NCI-H1092 treated with DMSO at 0.1 percent for 48 hours (cell line): ENCODE data around the gene NPAS3.

Experiments
- DNase-seq: peaks from one replicate; lab custom pipeline; 2025; lab: John Stamatoyannopoulos, UW

The NPAS3 gene

DNA sequence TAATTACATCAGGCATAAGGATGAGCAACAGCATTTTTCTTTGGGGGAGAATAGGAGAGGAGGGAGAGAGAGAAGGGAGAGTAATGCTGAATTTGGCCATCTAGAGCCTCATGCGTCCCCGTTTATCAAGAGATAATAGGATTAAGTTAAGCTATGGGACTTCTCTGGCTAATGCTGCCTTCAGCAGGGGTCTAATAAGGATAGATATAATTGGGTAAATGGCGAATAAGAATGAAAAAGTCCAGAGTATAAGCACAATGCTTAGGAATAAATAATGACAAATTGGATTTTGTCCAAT is 542.2 kb downstream of the NPAS3 start:
- DNase-seq, result no peak

DNA sequence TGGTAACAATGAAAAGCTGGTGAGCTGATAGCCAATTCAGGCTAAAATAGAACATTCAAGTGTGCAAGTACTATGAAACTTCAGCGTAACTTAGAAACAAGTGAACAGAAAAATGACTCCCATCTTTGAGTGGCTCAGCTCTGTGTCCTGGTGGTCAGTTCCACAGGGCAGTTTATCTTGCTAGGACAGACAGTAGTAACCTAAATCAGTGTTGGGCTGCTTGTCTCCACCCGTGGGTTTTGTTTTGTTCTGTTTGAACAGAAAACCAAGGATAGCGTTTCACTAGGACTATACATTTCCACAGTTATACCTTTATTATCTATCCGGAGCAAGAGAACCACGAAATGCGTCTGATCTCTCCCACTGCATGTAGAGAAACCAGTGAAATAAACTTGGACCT is 544.4 kb downstream of the NPAS3 start:
- no peak for DNase-seq

DNA sequence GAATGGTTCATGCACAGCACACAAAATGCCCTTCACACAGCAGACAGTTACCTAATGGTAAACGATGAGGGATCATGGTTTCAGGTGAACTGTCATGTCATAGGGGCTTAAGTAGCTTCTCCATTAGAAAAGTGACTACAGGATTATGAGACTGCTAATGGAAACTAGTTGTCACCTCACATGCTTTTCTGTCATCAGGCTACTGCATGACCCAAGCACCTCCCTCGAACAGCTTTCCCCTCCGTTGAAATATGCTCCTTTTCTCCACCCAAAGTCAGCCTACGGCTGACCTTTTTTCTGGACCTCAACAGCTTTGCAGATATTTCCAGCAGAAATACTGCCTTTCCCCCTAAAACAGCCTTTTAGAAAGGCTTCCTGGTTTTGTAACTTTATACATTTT is 544.9 kb downstream of the NPAS3 start:
- DNase-seq, result no peak

DNA sequence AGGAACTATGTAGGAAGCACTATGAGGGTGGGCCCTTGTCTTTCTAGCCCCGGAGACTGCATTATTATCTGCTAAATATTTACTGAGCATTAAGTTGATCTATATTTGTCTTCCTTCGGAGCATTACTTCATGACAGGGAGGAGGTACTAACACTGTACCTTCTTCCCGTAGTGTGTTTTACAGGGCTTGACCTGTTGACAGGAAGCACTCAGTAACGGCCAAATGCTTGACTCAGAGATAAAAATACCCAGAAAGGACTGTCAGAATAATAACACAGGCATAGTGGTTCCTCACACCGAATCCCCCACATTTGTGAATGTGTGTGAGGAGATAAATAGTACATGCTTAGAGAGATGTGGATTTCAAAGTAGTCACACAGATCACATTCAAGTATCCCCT is 545.6 kb downstream of the NPAS3 start:
- no peak for DNase-seq

DNA sequence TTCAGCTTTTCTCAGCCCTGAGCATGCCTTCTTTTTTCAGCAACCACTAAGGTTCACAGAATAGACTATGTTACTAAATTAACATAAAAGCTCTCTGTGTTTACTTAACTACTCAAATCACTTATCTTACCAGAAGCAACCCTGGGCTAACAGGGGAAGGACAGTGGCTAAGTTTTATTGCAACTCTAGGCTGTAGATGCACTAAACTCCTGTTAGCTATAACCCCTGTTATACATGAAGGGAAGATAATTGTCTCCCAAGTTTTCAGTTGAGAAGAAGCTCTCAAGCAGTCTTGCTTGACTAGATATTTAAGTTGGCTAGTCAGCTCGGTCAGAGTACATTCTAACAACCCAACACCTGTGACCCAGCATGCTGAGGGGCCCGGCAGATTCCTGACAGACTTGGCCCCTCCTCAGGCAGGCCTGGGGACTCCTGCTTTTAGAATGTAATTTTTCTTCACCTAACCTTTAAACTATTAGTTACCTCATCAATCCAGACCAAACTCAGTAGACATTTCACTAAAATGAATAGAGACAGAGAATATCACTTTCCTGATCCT is 547.7 kb downstream of the NPAS3 start:
- no peak for DNase-seq

DNA sequence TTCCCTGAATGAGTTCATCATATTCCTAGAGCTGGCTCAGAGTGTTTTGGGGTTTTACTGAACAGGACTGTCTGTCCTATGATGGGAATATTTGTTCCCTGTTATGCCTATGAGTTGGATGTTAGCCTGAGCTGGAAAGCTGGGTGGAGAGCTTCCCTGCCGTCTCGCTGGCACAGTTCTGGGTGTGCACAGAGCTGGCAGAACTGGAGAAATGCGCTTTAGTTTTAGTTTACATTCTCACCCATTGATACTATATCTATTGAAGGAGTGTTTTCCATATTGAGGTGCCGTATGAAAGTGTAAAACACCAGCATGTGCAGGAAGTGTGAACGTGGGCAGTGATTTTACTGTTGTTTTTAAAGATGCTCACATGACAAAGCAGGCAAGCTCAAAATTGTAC is 549.9 kb downstream of the NPAS3 start:
- DNase-seq, result no peak

DNA sequence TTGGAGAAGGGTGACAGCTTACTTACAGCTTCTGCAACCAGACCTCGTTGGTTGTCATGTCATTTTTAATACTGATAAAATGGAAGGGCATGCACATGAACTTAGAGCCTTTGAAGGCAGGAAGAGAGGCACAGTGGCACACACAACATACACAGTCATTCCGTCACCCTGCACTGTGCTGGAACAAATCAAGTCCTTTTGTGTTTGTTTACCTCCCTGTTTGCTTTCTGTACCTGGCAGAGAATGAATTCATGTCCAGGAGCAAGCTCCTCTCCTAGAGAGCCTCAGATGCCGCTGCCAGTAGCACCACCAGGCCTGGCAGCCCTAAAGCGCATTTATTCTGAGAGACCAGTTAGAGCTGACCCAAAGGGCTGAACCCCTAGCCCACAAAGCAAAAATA is 551.9 kb downstream of the NPAS3 start:
- peak; percentile 14 for DNase-seq

DNA sequence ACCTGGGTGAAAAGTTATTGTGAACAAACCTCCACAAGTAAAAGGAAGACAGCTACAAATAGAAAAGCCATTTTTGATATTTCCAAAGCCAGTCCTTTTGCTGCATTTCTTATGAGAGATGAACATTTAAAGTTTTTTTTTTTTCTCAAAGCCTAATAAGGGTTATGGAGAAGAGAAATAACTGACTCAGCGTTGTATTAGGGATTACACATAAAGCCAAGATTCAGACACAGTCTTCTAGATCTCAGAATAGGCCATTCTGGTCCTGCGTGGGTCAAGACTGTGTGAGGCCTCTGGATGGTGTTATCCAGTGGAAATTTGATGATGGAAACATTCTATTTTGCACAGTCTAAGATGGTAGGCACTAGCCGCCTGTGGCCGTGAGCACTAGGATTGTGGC is 552.4 kb downstream of the NPAS3 start:
- DNase-seq, result no peak

DNA sequence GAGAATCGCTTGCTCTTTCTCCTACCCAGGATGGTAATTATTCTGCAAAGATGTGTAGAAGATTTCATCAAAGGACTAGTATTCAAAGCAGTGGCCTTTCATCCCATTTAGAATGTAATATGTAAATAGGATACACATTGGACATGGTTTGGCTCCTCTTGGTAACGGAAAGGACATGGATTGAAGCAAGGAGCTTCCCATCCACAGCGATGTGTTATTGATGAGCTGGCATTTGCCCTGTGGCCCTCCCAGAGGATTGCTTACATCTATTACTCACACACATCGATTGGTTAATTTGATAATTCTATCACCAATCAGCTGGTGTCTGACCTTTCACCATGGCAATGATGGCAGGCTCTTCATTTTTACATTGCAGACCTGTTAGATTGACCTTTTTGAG is 553.8 kb downstream of the NPAS3 start:
- DNase-seq, result no peak

DNA sequence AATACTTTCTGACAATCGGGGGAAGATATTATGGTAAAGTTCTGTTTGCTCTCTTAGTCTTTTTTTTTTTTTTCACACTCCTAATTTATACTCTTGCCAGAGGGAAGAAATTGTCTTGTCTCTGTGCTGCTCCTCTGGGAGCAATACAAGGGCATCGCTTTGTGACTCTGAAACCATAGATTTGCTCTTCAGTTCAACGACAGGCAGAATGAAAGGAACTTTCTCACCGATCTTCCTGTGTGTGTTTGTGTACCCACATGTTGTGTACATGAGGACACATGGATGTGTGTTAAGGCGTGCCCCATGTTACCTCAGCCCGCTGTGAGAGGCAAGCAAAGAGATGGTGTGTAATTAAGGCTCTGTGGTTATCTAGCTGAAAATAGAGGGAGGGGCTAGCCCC is 554.6 kb downstream of the NPAS3 start:
- DNase-seq, result no peak

DNA sequence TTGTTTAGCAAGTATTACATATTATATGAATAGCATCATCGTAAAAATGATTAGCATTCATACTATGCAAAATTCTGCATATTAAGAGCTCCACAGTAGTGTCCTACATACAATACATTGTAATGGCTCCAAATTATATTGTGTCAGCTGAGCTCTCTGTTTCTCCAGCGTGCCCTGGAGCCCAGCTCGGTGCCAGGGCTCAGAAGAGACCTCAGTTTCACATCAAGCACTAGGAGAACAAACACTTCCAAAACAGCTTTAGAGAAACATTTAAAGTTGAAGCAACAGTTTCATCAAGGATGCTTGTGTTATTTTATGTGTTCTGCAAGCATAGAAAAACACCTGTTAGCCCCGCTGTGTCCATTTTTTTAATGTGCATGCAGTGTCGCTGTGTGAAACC is 555.3 kb downstream of the NPAS3 start:
- DNase-seq, result no peak

DNA sequence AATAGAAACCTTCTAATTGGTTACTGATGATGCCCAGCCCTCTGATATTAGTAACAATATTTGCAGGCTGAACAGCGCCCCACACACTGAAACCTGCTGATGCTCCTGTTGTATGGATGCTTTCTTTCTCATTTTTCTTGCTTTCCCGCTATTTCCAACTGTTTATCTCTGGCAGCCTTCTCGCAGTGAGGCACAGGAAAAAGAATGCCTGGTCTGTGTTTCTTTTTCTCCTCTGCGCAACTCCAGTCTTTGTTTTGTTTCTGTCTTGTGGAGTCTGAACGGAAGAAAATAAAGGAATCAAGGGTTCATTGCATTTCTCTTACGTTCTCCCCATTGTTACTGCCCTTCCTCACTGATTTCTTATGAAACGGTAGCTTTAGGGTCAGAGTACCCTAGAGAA is 561.0 kb downstream of the NPAS3 start:
- no peak for DNase-seq

DNA sequence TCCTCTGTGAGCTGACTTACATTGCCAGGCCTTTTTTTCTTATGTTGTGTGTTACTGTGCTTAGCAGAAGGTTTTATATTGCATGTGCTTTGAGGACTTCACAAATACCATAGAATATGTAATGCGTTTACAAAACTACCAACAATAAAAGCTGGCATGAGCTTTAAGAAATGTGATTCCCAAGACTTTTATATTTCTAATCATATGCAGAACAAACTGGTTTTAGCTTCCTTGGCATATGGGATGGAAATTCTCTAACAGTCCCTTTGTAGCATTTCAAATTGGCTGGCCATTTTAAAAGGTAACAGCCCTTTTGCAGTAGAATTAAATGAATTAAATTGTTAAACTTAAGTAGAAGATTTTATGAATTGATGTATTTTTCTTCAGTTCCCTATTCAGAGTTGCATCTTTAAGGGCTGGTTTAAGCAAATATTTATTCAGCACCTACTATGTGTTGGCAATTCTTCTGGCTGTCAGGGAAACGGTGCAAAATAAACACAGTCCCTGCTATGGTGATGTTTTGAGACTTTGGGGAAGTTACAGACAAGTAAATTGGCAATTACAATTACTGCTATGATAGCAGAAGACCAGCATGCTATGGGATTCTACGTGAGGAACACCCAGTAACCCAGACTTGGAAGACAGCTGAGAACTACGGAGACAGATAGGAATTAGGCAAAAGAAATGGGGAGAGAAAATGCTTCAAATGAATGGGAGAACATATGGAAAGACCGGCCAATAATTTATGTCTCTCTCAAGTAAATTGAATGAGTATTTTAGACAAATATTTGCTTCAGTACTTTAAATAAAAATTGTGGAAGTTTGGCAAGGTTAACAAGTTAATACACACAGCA is 565.8 kb downstream of the NPAS3 start:
- no peak for DNase-seq

DNA sequence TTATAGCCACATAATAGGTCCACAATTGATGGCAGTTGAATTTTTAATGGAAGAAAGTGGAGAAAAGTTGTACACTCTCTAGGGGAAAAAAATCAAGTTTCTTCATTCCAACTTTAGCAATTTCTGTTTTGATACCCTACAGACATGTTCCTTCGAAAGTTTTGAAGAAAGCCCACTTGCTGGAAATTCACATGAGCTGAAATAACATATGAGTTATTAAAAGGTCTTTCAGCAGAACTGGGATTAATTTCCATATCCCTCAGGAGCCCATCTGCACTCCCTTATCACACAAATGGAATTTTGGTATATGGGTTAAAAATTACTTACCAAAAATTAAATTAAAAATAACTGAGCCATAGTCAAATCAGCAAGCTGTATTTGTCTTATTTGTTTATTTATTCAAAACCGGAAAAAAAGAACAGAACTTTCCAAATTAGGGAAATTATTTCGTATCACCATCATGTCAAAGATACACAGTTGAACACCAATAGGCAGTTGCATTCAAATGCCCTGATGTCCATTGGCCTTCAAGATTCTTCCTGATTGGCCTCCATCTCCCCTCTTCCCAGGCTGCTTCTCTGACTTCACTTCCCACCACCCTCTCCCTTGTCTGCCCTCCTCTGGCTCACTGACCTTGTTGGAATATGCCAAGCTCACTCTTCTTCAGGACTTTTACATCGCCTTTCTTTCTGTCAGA is 566.7 kb downstream of the NPAS3 start:
- DNase-seq, result no peak

DNA sequence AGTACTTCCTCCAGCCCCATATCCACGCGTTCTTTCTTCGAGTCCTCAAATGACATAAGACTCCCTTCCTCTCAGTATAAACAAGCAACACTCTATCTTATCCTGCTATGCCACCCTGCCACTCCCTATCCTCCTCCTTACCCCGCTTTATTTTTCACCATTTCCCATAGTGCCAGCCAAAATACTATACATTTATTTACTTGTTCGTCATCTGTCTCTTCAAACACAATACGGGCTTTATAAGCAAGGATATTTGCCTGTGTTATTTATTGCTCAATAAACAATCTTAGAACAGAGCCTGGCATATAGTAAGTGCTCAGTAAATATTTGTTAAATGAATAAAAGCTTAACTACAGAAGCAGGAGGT is 567.3 kb downstream of the NPAS3 start:
- no peak for DNase-seq

DNA sequence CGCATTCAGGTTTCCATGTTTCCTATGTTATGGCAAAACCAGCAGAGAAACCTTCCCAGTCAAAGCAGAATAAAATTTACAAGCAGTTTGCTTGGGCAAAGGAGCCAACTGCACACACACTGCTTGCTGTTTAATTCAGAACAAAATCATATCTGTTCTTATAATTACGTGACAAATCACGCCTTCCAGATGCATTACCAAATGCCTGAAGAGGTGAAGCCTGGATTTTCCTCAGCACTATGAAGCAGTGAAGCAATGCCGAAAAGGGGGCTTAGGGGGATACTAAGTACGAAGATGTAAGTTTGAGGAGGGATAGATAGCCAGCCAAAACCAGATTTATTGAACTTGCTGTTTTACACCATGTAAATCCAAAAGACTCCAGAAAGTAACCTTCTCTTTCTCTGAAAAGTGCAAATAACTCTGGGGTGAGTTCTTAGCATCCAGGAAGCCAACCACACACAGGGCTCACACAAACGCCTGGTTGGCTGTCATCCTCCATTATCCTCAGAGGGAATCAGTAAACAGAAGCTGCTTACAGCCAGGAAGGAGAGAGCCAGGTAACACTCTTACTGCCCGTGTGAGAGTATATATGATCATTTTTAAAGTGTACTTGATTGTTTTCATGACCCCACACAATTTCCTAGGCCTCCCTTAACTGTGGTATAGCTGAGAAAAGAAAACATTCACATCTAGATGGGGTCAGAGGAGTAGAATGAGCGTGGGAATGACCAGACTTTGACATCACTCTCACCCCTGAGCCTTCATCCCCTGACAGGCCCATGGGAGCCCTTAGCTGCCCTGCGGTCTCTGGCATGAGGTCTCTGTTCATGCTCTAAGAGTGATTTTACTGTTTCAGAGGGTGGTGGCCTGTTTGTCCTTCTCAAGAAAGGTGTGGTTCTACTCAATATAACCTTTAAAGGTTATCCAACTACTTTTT is 569.7 kb downstream of the NPAS3 start:
- no peak for DNase-seq

DNA sequence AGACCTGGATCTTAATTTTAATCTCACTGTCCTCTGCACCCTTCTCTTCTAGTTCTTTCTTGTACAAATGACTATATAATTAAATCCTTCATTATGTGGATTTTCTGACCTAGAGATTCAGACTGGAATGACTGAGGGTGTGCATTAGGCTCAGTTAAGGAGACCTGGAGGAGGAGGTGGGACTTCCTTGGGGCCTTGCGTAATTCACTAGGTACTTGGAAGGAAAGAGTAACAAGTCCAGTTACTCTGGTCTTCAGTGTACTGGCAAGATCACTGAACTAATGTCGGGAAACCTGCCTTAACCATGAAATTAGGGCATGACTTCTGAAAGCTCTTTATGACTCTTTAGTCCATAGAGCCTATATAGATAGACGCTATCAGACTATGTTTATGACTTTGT is 570.8 kb downstream of the NPAS3 start:
- DNase-seq, result no peak

DNA sequence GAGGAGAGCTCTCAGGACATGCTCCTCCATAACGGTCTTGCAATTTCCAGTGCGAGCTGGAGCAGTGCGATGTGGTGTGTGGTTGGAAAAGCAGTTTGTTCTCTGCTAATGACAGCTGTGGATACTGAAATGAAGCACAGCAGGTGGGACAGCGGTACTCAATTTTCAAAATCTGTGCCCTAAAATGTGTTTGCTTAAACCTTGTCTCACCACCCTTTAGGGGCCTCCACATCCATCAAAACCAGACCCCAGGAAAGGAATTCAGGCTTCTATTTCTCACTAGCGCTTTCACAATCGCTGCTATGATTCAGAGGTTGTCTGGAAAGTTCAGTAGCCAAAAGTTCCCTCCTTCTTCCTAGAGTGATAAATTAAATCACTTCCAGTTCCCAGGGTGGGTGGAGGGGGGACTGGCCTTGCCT is 571.4 kb downstream of the NPAS3 start:
- no peak for DNase-seq

DNA sequence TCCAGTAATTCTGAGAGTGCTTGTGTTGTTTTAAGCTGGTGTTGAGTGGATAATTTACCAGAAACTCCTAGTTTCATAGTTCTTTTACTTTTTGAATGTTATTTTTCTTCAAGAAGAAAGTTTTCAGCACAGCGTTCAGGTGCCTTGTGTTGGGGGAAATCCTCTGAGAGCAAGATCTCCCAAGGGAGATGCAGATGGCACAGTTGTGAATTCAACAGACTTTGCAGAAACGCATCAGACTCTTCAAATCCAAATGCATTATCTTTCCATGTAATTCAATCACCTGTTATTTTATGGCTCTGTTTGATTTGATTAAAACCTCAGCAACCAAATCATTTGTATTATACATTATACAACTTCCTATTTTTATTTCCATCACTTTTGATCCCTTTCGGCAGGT is 572.3 kb downstream of the NPAS3 start:
- DNase-seq, result no peak

DNA sequence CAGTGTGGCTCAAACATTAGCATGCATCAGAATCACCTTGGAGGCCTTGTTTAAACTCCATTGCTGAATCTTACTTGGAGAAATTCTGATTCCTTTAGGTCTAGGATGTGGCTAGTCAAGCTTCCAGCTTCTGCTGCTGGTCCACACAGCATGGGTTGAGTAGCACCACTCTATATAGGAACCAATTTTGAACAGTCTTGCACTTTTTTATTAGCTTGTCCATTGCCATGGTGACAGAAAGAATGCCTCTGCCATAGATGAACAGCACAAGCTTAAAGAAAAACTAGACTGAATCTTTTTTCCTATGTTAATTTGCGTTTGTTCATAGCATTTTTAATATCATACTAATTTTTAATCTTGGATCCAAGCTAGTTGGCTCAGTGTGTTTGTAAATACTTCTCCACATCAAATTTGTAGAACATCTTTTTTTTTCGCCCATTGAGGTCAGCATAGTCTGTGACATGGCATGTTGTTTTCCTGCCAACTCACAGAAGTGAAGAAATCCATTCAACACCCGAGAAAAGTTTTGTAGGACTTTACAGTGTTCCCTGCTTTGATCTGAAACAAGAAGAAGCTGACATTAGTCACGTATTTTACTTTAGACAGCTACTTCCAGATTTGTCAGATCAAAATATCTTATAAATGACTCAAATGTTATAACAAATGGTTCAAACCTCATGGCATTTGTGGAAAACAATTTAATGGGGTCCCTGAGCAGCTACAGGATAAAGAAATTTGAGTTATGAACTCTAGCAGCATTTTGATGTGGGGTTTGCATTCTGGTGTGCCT is 573.4 kb downstream of the NPAS3 start:
- no peak for DNase-seq

DNA sequence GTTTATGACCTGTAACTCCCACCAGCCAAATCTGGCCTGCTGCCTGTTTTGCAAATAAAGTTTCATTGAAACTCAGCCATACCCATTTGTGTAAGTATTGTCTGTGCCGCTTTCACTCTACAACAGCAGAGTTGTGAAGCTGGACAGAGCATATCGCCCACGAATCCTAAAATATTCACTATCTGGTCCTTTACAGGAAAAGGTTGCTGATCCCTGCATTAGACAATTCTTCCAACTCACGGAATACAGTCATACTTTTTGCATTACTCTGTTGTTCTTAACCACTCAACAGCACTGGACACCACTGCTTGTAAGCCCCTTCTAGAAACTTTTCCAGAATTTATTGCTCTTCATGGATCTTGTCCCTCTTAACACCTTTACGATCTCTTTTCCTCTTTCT is 576.8 kb downstream of the NPAS3 start:
- DNase-seq, result no peak

DNA sequence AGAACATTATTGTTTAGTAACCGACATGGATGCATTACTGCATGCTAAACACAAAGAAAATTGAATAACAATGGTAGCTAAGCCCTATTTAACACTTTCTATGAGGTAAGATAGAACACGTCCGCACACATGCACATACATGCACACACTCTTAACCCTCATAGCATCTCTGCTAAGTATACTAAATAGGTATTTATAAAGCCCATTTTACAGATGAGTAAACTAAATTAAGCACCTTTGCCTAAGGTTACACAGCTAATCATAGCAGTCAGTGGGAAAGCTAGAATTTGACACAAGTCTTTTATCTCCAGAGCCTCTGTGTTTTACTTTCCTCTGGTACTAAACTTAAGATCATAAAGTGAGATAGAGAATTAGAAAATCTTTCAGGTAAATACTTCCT is 577.2 kb downstream of the NPAS3 start:
- no peak for DNase-seq
